Body of pancreas (tissue), 4 donors: Measurements from ENCODE around the gene TTC33.

ENCODE experiments used
- CTCF ChIP-seq, 7 experiments: fragments of 450-650 bp in 4 of 7; fragments of 200-600 bp in 3 of 7; sonication (generic) in 3 of 7; IDR thresholded peaks; one replicate each; pipeline ENCODE4 v1.5.1; 2016 to 2019; ENCODE audit warnings: antibody characterized with exemption in 7 of 7
- POLR2A ChIP-seq, 3 donors: fragments of 450-650 bp; IDR thresholded peaks; one replicate each; pipeline ENCODE4 v1.6.1; 2016; ENCODE audit warnings: antibody characterized with exemption in 3 of 3, mild to moderate bottlenecking in 2 of 3

GRCh38 chr5:40614923-40615585 is 140.7 kb downstream of the TTC33 start:
- TF ChIP-seq CTCF (IDR thresholded peaks at IDR 0.05): no peak
- TF ChIP-seq POLR2A (IDR thresholded peaks at IDR 0.05): no peak
